GM23248 (cell line): ENCODE data around the gene CPT1C.

Experiments used
- EZH2 ChIP-seq: fragments of 200-600 bp; sonication (generic); IDR thresholded peaks from 2 replicates; pipeline ENCODE4 v1.6.1; 2018; ENCODE audit warnings: antibody characterized with exemption, mild to moderate bottlenecking; ENCODE audit not compliant: insufficient read depth, poor library complexity, severe bottlenecking
- EZH2phosphoT487 ChIP-seq: fragments of 200-600 bp; sonication (generic); IDR thresholded peaks from 2 replicates; pipeline ENCODE4 v1.6.1; 2018; ENCODE audit warnings: antibody characterized with exemption, moderate library complexity, mild to moderate bottlenecking, low read depth; ENCODE audit not compliant: insufficient read depth

- TF ChIP-seq EZH2: no peak
- TF ChIP-seq EZH2phosphoT487: no peak
These were observed 27.6 kb downstream of the CPT1C start for GRCh38 chr19:49718511-49718910.
